GM15510 (cell line): Measurements from ENCODE around the gene CEP43.
A peak's percentile ranks its signal among the peaks of the same experiment; 100 is the strongest.

ENCODE experiments used
- POLR2A ChIP-seq: IDR thresholded peaks from 3 replicates; pipeline ENCODE4 v1.6.1; 2011; ENCODE audit warnings: borderline replicate concordance; ENCODE audit not compliant: insufficient read length; ENCODE audit errors: extremely low read depth

The CEP43 gene, protein sequence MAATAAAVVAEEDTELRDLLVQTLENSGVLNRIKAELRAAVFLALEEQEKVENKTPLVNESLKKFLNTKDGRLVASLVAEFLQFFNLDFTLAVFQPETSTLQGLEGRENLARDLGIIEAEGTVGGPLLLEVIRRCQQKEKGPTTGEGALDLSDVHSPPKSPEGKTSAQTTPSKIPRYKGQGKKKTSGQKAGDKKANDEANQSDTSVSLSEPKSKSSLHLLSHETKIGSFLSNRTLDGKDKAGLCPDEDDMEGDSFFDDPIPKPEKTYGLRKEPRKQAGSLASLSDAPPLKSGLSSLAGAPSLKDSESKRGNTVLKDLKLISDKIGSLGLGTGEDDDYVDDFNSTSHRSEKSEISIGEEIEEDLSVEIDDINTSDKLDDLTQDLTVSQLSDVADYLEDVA

GRCh38 chr6:166999145-166999883, at the start of gene CEP43:
TSS of gene CEP43 (plus strand) at chr6:166999397. CDS start at chr6:166999413, 16 bp downstream.
- no peak for TF ChIP-seq POLR2A

GRCh38 chr6:166949528-166950442, 49.4 kb upstream of the CEP43 start:
- no peak for TF ChIP-seq POLR2A

DNA sequence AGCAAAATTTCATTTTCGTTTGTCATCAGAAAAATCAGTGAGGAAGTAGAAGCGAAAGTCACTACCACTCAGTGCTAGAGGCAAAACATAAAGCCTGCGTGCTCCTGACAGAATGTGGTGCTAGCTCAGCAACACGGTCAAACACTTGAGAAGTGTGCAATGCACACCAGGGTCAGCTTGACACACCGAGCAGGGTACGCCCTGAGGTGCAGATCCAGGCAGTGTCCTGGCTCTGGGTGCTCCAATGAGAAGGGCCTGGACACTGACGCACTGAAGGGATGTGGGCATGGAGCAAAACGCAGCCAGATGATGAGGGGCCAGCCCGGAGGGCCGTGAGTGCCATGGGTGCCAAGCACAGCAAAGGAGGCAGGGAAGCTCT, 48.8 kb upstream of the CEP43 start:
- TF ChIP-seq POLR2A, result peak; percentile 26

GRCh38 chr6:166951670-166952060, 47.5 kb upstream of the CEP43 start:
- TF ChIP-seq POLR2A, result no peak

GRCh38 chr6:166952121-166952520, 47.1 kb upstream of the CEP43 start:
- no peak for TF ChIP-seq POLR2A

GRCh38 chr6:166952567-166953486, 46.4 kb upstream of the CEP43 start:
- TF ChIP-seq POLR2A, result no peak

- TF ChIP-seq POLR2A, result no peak
These were observed 45.0 kb upstream of the CEP43 start for GRCh38 chr6:166954118-166954713.

DNA sequence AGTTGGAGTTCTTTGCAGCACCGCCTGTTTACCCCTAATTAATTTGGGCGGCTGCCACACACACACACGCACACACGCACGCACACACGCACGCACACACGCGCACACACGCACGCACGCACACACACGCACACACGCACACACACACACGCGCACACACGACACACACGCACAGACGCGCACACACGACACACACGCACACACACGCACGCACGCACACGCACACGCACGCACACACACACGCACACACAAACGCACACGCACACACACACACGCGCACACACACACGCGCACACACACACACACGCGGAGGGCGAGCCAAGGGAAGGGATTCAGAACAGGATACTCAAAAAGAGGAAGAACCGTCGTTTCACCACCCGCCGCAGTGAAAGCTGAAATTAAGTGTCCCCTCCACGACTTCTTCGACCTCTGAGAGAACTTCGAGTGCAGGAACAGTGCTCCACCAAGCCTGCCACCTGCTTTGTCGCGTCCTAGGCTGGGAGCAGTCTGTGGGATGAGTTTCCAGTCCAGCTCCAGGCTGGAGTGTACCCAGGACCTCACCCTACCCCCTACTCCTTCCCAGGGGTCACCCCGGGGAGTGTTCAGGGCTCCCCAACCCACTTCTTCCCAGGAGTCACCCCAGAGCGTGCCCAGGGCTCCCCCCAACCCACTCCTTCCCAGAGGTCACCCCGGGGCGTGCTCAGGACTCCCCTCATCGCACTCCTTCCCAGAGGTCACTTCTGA, 43.9 kb upstream of the CEP43 start:
- peak; percentile 42 for TF ChIP-seq POLR2A

DNA sequence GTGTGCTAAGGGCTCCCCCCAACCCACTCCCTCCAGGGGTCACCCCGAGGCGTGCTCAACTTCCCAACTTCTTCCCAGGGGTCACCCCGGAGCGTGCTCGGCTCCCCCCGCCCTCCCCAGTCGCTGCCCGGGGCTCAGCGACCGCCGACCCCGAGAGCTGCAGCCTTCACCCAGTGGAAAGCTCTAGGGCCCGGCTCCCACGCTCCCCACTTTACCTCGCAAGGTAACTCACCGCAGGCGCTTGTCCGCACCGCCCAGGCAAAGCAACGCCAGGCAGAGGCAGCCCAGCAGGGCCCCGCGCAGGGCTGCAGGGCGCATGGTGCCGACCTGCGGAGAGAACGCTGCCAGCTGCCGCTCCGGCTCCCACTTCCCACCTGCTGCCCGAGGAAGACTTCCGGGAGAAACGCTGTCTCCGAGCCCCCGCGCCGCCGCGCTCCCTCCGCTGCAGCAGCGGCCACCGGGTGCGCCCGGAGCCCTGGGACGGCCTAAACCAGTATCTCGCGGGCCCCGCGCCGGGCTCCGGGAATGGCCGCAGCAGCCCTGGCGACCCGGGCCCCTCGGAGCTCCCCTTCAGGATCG, 43.2 kb upstream of the CEP43 start:
- TF ChIP-seq POLR2A, result no peak

- peak; percentile 80 for TF ChIP-seq POLR2A
These were observed 42.6 kb upstream of the CEP43 start, which contains the start of gene RNASET2 for GRCh38 chr6:166956444-166957086. TSS of gene RNASET2 (minus strand) at chr6:166956550. CDS start at chr6:166956182, 368 bp downstream.

- peak; percentile 49 for TF ChIP-seq POLR2A
These were observed 42.0 kb upstream of the CEP43 start for GRCh38 chr6:166957087-166957804.

DNA sequence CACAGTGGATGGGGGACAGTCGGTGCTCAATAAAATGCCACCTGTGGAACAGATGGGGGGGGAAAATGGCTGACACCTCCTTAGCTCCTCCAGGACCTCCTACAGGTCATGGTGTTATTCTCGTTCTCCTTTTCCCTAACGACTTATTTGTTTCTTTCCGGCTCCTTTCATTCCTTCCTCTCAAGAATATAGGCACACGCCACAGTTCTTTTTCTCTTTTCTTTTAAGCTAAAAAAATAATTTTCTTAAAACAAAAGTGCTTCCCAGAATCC, 41.5 kb upstream of the CEP43 start:
- TF ChIP-seq POLR2A, result no peak
